T-cell (primary cell): ENCODE measurements around the gene TMEM131L. TPM values are rescaled to one million over a fixed set of nuclear protein-coding genes. Genes with fewer than 3 reads are reported as not detected.

Experiments used
- ATAC-seq, 4 experiments: fragments of 200-7000 bp in 3 of 4; fragments of 150-1000 bp in 1 of 4; cut with Tn5 transposase; replicated peaks in 1 of 4; 1 replicate in 3 of 4; 2 replicates in 1 of 4; pipeline ENCODE4 v1.10.0; 2021; ENCODE audit warnings: moderate library complexity in 3 of 4, mild to moderate bottlenecking in 2 of 4, moderate number of reproducible peaks in 1 of 4
- CTCF ChIA-PET, 2 donors: fragments of 300-600 bp; sonication (Branson Sonifier 250); formaldehyde crosslinking; loops; one replicate each; lab custom pipeline; 2022; ENCODE audit warnings: antibody characterized with exemption in 2 of 2; lab: Charles Lee
- POLR2A ChIA-PET, 2 donors: fragments of 300-600 bp; sonication (Branson Sonifier 250); formaldehyde crosslinking; loops; one replicate each; lab custom pipeline; 2022; ENCODE audit warnings: antibody characterized with exemption in 2 of 2; lab: Charles Lee
- DNase-seq, 35 experiments: peaks; one replicate each; pipeline versions ENCODE4 v3.0.0 to v3.0.0-alpha.2; 2013 to 2023
- H3K27ac ChIP-seq: one replicate; pipeline ENCODE4 v1.5.1; 2013; ENCODE audit warnings: low read length
- H3K27me3 ChIP-seq, 2 experiments: replicated peaks in 1 of 2; 1 replicate in 1 of 2; 2 replicates in 1 of 2; pipeline versions ENCODE4 v1.6.1 to v1.7.0; 2013; ENCODE audit warnings: low read length in 1 of 2, mixed read lengths in 1 of 2; ENCODE audit not compliant: control insufficient read depth in 2 of 2, insufficient read depth in 2 of 2; ENCODE audit errors: extremely low read depth in 1 of 2
- H3K36me3 ChIP-seq, 2 donors: 1 replicate in 1 of 2; 2 replicates in 1 of 2; pipeline versions ENCODE4 v1.6.1 to v1.7.0; 2013; ENCODE audit warnings: low read length in 1 of 2; ENCODE audit not compliant: control insufficient read depth in 2 of 2, insufficient read depth in 1 of 2; ENCODE audit errors: extremely low read depth in 1 of 2
- H3K4me1 ChIP-seq, 2 experiments: 1 replicate in 1 of 2; 2 replicates in 1 of 2; pipeline versions ENCODE4 v1.6.1 to v1.7.0; 2013; ENCODE audit warnings: low read length in 2 of 2, mixed read lengths in 1 of 2; ENCODE audit not compliant: insufficient read depth in 2 of 2, control insufficient read depth in 1 of 2; ENCODE audit errors: extremely low read depth in 1 of 2
- H3K4me3 ChIP-seq, 2 donors: 1 replicate in 1 of 2; 2 replicates in 1 of 2; pipeline versions ENCODE4 v1.5.1 to v1.7.0; 2013; ENCODE audit warnings: mild to moderate bottlenecking in 2 of 2, low read length in 1 of 2, moderate library complexity in 1 of 2; ENCODE audit not compliant: control insufficient read depth in 1 of 2; ENCODE audit errors: extremely low read depth in 1 of 2
- H3K9me3 ChIP-seq: 2 replicates; pipeline ENCODE4 v1.7.0; 2013
- H3K27ac Mint-ChIP-seq, 2 donors: one replicate each; pipeline ENCODE4 v1.8.0; 2020 to 2021; ENCODE audit warnings: mild to moderate bottlenecking in 2 of 2, mixed read lengths in 2 of 2
- H3K27me3 Mint-ChIP-seq, 2 donors: one replicate each; pipeline ENCODE4 v1.8.0; 2021 to 2022; ENCODE audit warnings: mixed read lengths in 2 of 2
- H3K36me3 Mint-ChIP-seq: one replicate; pipeline ENCODE4 v1.8.0; 2021; ENCODE audit warnings: mixed read lengths
- H3K4me1 Mint-ChIP-seq, 3 donors: one replicate each; pipeline ENCODE4 v1.8.0; 2020 to 2022; ENCODE audit warnings: mixed read lengths in 3 of 3, mild to moderate bottlenecking in 1 of 3
- H3K4me3 Mint-ChIP-seq, 3 donors: one replicate each; pipeline ENCODE4 v1.8.0; 2020 to 2022; ENCODE audit warnings: mild to moderate bottlenecking in 3 of 3, mixed read lengths in 3 of 3, moderate library complexity in 3 of 3
- H3K9me3 Mint-ChIP-seq, 3 donors: one replicate each; pipeline ENCODE4 v1.8.0; 2020 to 2022; ENCODE audit warnings: mixed read lengths in 3 of 3
- WGBS: methylation state at CpG from one replicate; pipeline ENCODE4 v1.1.5; 2013; ENCODE audit warnings: missing lambda C conversion rate; ENCODE audit not compliant: insufficient coverage; 5-methylcytosine and 5-hydroxymethylcytosine counted together
- total RNA-seq, 35 experiments: library from RNA in 6 of 35; stranded (reverse) in 6 of 35; fragments of 120-200 nt in 1 of 35; gene quantifications; one replicate each; pipeline versions ENCODE4 v1.2.1 to v1.2.4 and lab custom pipeline; 2013 to 2026

Gene TMEM131L
- total RNA-seq, 5 donors from 2014 or later (not counting 1 experiment from before 2014, with no cell fraction given), result 60.7 to 115 (median 72.6) TPM

- H3K4me3 Mint-ChIP-seq, result peak overlapping the region in 1 of 3 donors; percentile 94
- H3K4me1 ChIP-seq, result peaks cover 44 to 52% of the 10 kb centered on the region in 2 experiments
- 93% methylated on average over 4 of the region's 4 CpGs for WGBS
- H3K9me3 Mint-ChIP-seq, result no peaks in the 10 kb centered on the region
- H3K27ac Mint-ChIP-seq, result peak overlapping the region; percentile 82 to 92
- H3K36me3 ChIP-seq, result peaks cover 6 to 53% of the 10 kb centered on the region in 2 donors
- H3K4me3 ChIP-seq, result no peak overlapping the region
- no peaks in the 10 kb centered on the region for H3K9me3 ChIP-seq
- CTCF ChIA-PET, result interaction anchor here (0.9 to 1.5 kb wide), 2 partner anchors 12 to 100 kb away, joined by 4 to 6 read pairs; no protein-coding TSS in a partner anchor
- H3K27me3 ChIP-seq, result no peaks in the 10 kb centered on the region
- no peak for DNase-seq
- peaks cover 45% of the 10 kb centered on the region for H3K36me3 Mint-ChIP-seq
- H3K27ac ChIP-seq, result no peak overlapping the region
- POLR2A ChIA-PET, result interaction anchor here in 1 of 2 donors (0.6 kb wide), 1 partner anchor 93 kb away, joined by 3 read pairs; no protein-coding TSS in a partner anchor
- peaks cover 87 to 94% (median 92%) of the 10 kb centered on the region in 3 donors for H3K4me1 Mint-ChIP-seq
- no peaks in the 10 kb centered on the region for H3K27me3 Mint-ChIP-seq
- no peak for ATAC-seq
Observed at GRCh38 chr4:153474251-153474650, 8.1 kb downstream of the TMEM131L start.

GRCh38 chr4:153476829-153477574, 10.8 kb downstream of the TMEM131L start:
- no peaks in the 10 kb centered on the region for H3K9me3 ChIP-seq
- H3K4me3 ChIP-seq, result no peak overlapping the region
- DNase-seq (no peak), ATAC-seq (no peak)
- POLR2A ChIA-PET, result interaction anchor here (0.5 to 0.6 kb wide), 2 partner anchors 45 to 87 kb away, joined by 3 to 5 read pairs; no protein-coding TSS in a partner anchor
- Mint-ChIP-seq H3K27ac (peak overlapping the region; percentile 68 to 74), H3K36me3 (peaks cover 50% of the 10 kb centered on the region), H3K4me3 (peak overlapping the region in 2 of 3 donors; percentile 0 to 53), H3K9me3 (no peaks in the 10 kb centered on the region), H3K27me3 (no peaks in the 10 kb centered on the region), H3K4me1 (peaks cover 79 to 86% (median 84%) of the 10 kb centered on the region in 3 donors)
- no peaks in the 10 kb centered on the region for H3K27me3 ChIP-seq
- WGBS, result 93% methylated on average over 3 of the region's 8 CpGs
- CTCF ChIA-PET, result interaction anchor here in 1 of 2 donors (0.5 kb wide), 1 partner anchor 156 kb away, joined by 5 read pairs; no protein-coding TSS in a partner anchor
- no peak overlapping the region for H3K27ac ChIP-seq
- H3K36me3 ChIP-seq, result peaks cover 6 to 54% of the 10 kb centered on the region in 2 donors
- H3K4me1 ChIP-seq, result peaks cover 36 to 53% of the 10 kb centered on the region in 2 experiments

GRCh38 chr4:153479101-153479500, 12.9 kb downstream of the TMEM131L start:
- no peaks in the 10 kb centered on the region for H3K9me3 Mint-ChIP-seq
- CTCF ChIA-PET, result interaction anchor here (0.9 to 1.3 kb wide), 3 partner anchors 8 to 95 kb away, joined by 3 to 6 read pairs (median 3); no protein-coding TSS in a partner anchor
- DNase-seq (no peak), ATAC-seq (no peak)
- Histone ChIP-seq H3K36me3 (peaks cover 2 to 44% of the 10 kb centered on the region in 2 donors), H3K27ac (peak overlapping the region; percentile 20), H3K4me1 (peaks cover 33 to 50% of the 10 kb centered on the region in 2 experiments), H3K4me3 (no peak overlapping the region), H3K27me3 (no peaks in the 10 kb centered on the region), H3K9me3 (no peaks in the 10 kb centered on the region)
- WGBS, result 88% methylated on average over 1 of the region's 3 CpGs
- H3K4me1 Mint-ChIP-seq, result peaks cover 78 to 84% (median 82%) of the 10 kb centered on the region in 3 donors
- no peaks in the 10 kb centered on the region for H3K27me3 Mint-ChIP-seq
- peak overlapping the region in 1 of 3 donors; percentile 26 for H3K4me3 Mint-ChIP-seq
- H3K27ac Mint-ChIP-seq, result peak overlapping the region; percentile 56 to 69
- POLR2A ChIA-PET, result interaction anchor here in 1 of 2 donors (0.6 kb wide), 2 partner anchors 35 to 88 kb away, joined by 3 read pairs; no protein-coding TSS in a partner anchor
- peaks cover 36% of the 10 kb centered on the region for H3K36me3 Mint-ChIP-seq

- Histone ChIP-seq H3K9me3 (no peaks in the 10 kb centered on the region), H3K4me1 (peaks cover 40 to 44% of the 10 kb centered on the region in 2 experiments), H3K27me3 (no peaks in the 10 kb centered on the region), H3K4me3 (peak overlapping the region in 1 of 2 donors; percentile 32), H3K36me3 (peaks cover 0 to 28% of the 10 kb centered on the region in 2 donors), H3K27ac (peak overlapping the region; percentile 15)
- CTCF ChIA-PET, result interaction anchor here (0.9 to 1.0 kb wide), 2 partner anchors 11 to 44 kb away, joined by 3 read pairs; no protein-coding TSS in a partner anchor
- ATAC-seq (peak; percentile 23 to 48 (median 33)), DNase-seq (peak in 1 of 35 experiments; percentile 23)
- H3K4me1 Mint-ChIP-seq, result peaks cover 76 to 78% (median 76%) of the 10 kb centered on the region in 3 donors
- H3K4me3 Mint-ChIP-seq, result peak overlapping the region in 2 of 3 donors; percentile 21 to 25
- H3K27me3 Mint-ChIP-seq, result no peaks in the 10 kb centered on the region
- H3K9me3 Mint-ChIP-seq, result no peaks in the 10 kb centered on the region
- POLR2A ChIA-PET, result no interaction called here
- H3K36me3 Mint-ChIP-seq, result peaks cover 27% of the 10 kb centered on the region
- WGBS, result 71% methylated on average over 1 of the region's 5 CpGs
- peak overlapping the region; percentile 88 to 92 for H3K27ac Mint-ChIP-seq
Observed at GRCh38 chr4:153480704-153481103, 14.5 kb downstream of the TMEM131L start.

- Mint-ChIP-seq H3K4me3 (peak overlapping the region in 1 of 3 donors; percentile 21), H3K27me3 (no peaks in the 10 kb centered on the region), H3K36me3 (peaks cover 27% of the 10 kb centered on the region), H3K9me3 (no peaks in the 10 kb centered on the region), H3K27ac (peak overlapping the region; percentile 88 to 92), H3K4me1 (peaks cover 78 to 83% (median 82%) of the 10 kb centered on the region in 3 donors)
- ATAC-seq (no peak), DNase-seq (no peak)
- H3K9me3 ChIP-seq, result no peaks in the 10 kb centered on the region
- CTCF ChIA-PET, result interaction anchor here (0.9 to 1.0 kb wide), 2 partner anchors 12 to 43 kb away, joined by 3 read pairs; no protein-coding TSS in a partner anchor
- WGBS, result 96% methylated on average over 4 of the region's 9 CpGs
- H3K4me3 ChIP-seq, result no peak overlapping the region
- peaks cover 0 to 21% of the 10 kb centered on the region in 2 donors for H3K36me3 ChIP-seq
- peaks cover 47 to 48% of the 10 kb centered on the region in 2 experiments for H3K4me1 ChIP-seq
- POLR2A ChIA-PET, result interaction anchor here (0.6 to 0.7 kb wide), 2 partner anchors 14 to 108 kb away, joined by 3 read pairs; no protein-coding TSS in a partner anchor
- H3K27me3 ChIP-seq, result no peaks in the 10 kb centered on the region
- no peak overlapping the region for H3K27ac ChIP-seq
Observed at GRCh38 chr4:153481478-153481877, 15.3 kb downstream of the TMEM131L start.
